GM10847 (cell line): Measurements from ENCODE around the gene HEPN1.

Experiments
- POLR2A ChIP-seq: IDR thresholded peaks from 2 replicates; pipeline ENCODE4 v1.6.1; 2011; ENCODE audit not compliant: insufficient read length; ENCODE audit errors: extremely low read depth

Gene HEPN1

DNA sequence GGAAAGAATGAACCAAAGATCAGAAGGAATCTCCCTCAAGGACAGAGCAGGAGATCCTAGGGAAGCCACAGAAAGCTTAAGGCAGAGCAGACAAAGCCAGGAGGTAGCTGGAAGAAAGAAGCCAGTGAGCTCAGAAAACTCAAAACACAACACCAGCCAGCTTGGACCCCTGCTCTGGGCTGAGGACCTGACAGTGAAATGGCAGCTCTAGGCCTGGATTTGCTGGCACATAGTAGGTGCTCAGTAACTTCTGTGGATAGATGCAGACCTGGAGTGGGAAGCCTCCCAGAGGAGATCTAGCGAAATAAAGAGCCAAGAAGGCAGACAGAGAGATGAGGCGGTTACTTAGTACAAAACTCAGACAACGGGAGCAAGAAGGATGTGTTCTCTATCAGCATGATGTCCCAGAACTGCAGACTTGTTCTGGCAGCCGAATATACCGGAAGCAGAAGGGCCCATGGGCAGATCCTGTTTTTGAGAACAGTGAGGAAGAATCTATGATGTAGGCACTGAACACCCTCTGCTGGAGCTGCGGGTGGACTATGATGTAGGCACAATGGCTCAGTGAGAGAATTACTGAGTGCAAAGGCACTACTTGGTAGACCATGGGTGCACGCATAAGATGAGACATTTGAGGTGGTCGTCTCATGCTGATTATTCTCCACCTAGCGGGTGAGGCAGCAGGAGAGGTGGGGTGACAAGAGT is 26.1 kb upstream of the HEPN1 start:
- no peak for TF ChIP-seq POLR2A

DNA sequence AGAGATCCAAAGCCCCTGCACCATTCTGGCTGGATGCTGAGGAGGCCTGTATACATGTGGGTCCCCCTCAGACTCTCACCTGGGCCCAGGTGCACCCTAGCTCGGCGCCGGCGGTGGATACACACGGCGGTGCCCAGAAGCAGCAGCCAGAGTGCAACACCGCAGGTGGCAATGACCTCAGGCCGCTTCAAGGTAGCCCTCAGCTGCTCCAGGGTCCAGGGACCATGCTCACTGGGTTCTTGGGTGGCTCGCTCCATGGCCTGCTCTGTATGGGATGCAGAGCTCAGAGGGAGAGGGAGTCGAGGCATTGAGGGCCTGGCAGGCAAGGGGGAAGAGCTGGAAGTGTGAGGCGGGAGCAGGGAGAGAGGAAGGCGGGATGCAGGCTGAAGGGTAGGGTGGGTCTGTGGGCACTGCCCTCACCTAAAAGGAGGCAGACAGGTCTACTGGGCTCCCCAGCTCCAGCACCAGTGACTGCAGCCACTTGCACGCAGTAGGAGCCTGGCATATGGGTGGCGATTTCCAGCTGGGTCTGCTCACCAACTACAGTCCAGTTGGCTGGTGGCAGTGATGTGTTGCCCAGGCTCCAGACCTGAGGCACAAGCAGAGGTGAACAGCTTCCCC is 25.2 kb upstream of the HEPN1 start:
- no peak for TF ChIP-seq POLR2A

DNA sequence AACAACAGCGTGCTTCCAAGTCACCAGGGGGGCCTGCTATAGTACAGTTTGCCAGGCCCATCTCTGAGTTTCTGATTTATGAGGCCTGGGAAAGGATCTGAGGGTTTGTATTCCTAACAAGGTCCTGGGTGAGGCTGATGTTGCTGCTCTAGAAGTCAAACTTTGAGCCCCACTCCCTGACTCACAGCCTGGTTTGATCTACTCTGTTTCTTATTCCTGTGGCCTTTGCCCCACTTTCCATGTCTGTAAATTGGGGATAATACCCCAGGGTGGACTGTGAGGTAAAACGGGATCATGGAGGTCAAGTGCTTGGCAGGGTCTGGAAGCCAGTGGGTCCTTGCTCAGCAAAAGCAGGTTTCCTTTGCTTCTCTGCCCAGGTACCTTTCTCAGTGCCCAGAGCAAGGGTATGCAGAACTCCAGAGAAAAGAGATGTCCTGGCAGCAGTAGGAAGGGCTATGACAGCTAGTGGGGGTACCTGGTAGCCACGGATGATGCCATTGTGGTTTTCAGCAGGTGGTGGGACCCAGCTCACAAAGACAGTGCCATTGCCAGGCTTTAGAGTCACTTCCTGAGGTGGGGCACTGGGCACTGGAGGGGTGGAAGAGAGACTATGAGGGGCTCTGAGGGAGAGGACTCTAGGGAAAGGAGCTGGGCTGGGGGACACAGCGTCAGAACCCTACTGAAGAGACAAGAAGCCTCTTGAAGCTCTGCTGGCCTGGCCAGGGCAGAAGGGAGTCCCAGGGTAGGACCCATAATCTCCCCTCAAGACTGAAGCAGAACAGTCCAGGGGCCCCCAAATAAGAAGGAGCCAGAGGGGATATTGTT is 24.2 kb upstream of the HEPN1 start:
- TF ChIP-seq POLR2A, result no peak

DNA sequence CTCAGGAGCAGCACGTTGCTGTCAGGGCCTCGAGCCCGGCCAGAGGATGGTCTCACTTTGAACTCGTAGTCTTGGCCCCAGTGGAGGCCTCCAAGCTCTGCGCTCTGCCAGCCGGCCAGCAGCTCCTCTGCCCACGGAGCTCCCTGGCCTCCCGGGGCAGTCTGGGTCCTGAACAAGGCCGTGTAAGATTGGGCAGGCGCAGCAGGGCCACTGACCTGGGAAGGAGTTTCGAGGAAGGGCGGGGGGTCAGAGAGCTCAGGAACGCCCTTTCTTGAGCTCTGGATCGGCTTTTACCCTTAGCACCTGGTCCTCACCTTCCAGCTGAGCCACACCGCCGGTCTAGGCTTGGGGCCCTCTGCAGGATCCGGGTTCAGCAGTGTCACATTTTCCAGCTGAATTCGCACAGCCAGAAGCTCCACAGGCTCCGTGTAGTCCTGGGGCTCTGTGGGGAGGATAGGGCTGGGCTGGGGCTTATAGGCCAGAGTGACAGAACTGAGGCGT is 23.5 kb upstream of the HEPN1 start:
- no peak for TF ChIP-seq POLR2A

DNA sequence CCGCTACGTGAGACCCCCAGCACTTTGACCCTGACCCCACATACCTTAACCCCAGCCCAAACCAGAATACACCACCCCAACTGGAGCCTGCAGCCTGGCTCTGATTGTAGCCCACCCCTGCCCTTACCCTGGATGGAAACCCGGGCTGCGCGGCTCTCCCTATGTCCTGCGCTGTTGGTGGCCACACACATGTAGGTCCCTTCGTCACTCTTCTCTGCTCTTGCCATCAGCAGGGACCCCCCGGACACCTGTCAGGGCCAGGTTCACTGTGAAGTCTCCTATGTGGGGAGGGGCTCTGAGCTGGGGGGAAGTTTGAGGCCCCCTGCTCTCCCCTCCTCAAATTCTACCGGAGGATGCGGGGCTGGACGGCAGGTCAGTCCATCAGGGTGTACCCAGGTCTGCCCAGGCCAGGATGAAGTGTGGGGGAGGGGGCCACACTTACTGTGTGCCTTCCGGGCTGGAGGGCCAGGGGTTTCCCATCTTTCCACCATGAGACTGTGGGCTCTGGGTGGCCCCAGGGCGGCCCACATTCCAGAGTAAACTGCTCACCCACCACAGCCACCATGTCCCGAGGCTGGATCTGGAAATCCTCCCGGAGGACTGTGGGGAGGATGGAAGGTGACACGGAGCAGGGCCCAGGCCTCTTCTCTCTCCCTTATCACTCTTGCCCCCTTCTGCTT is 22.8 kb upstream of the HEPN1 start:
- TF ChIP-seq POLR2A, result no peak

DNA sequence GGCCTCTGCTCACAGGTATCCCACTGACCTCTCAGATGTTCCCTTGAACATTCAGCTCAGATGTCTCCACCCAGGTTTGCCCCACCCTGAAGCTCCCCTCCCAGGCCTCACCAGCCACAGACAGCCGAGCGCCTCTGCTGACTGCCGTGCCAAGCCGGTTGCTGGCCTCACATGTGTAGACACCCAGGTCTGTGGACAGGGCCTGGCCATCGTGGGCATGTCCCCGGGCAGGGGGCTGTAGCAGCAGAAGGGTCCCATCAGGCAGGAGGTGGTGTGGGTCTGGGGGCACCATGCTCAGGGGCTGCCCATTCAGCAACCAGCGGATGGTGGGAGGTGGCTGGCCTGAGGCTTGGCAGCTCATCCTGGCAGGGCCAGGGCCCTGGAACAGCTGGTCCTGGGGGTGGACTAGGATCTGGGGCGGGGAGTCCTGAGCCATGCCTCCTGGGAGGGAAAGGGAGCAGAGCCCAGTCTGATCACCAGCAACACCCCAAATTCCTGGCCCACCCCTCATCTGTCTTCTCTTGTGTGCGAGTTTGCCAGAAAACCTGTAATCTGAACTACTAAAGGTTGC is 22.1 kb upstream of the HEPN1 start:
- no peak for TF ChIP-seq POLR2A

DNA sequence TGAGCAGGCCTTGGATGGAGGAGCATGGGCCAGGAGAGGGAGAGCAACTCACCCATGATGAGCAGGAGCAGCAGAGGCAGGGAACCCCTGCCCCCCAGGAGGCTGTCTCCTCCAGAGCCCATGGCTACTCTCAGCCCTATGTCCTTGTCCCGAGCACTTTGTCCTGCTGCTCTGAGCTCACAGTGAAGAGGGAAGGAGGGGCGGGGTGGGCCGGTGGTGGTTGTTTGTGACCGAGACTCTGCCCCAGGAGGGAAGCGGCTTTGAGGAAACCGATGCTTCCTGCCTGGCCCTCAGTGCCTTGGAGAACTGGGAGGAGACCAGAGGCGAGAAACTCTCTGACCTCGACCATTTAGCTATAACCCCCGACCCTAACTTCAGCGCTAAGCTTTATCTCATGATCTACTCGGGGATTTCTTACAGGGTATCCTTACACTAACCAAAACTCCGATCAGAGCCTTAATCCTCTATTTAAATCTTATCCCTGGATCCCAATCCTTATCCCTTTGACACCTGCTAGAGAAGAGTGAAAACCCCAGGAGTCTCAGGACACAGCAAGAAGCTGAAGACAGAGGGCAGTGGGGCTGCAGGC is 21.3 kb upstream of the HEPN1 start, which contains the start of gene ROBO4:
Gene ROBO4 (minus strand): TSS at position 192 of the 589 bp plus-strand sequence. CDS start 70 bp downstream, at position 122.
- TF ChIP-seq POLR2A, result no peak

DNA sequence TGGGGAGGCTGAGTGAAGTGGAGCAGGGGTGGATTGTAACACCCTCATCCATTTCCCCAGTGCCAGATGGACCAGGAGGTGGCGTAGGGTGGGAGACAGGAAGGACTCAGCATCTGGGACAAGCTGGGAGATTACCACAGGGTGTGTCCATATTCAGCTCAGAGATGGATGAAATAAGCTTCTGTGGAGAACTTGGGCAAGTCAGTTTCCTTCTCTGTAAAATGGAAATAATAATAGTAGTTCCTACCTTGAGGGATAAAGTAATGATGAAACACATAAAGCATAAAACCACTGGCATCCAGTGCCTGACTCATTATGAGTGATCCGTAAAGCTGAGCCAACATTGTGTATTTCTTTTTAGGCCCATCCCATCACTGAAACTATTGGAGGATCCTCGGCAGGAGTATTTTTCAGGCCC is 20.8 kb upstream of the HEPN1 start:
- TF ChIP-seq POLR2A, result no peak

DNA sequence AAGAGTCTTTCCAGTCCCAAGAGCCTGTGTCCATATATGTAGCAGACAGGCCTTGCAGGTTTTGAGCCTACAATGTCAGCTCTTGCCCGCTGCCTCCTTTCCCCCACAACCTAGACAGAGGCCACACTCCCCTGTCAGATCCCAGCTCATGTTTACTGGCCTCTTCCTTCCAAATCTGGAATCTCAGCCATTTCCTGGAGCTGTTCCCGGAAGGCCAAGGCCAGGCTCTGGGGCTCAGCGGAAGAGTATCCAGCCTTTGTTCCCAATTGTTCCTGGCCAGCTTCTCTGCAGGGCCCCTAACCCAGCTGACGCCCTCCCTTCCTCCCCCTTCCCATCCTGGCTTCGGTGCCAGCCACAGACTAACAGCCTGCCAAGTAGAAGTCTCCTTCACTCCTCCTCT is 20.3 kb upstream of the HEPN1 start:
- no peak for TF ChIP-seq POLR2A

DNA sequence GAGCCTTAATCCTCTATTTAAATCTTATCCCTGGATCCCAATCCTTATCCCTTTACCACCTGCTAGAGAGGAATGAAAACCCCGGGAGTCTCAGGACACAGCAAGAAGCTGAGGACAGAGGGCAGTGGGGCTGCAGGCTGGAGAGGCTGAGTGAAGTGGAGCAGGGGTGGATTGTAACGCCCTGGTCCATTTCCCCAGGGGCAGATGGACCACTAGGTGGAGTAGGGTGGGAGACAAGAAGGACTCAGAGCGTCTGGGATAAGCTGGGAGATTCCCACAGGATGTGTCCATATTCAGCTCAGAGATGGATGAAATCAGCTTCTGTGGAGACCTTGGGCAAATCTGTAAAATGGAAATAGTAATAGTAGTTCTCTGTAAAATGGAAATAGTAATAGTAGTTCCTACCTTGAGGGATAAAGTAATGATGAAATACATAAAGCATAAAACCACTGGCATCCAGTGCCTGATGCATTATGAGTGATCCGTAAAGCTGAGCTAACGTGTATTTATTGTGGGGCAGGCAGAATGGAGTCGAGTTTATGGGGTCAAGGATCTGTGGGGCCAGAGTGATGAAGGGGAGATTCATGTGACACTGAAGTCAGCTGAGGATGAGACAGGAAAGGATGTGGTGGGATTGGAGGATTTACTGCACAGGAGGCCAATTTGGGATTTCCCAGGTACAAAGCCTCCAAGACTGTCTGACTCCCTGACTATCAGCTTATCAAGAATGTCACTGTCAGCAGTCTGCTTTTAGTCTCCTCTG is 19.5 kb upstream of the HEPN1 start:
- TF ChIP-seq POLR2A, result no peak

DNA sequence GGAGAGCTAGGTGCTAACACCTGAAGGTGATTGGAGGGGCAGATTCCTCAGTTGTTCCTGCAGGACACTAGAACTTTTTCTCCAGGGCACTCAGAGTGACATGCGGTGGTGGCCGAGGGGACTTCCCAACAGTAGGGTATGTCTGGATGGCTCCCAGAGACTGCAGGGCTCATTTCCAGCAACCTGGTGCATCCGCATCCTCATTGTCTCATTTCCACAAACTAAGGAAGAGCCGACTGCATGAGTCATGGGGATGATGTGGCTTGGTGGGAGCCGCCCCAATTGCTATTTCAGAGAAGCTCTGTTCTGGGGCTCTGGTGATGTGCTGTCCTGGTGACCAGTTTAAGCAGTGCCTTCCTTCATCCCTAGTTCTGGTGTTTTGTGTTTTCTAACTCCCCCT is 18.6 kb upstream of the HEPN1 start:
- TF ChIP-seq POLR2A, result no peak

DNA sequence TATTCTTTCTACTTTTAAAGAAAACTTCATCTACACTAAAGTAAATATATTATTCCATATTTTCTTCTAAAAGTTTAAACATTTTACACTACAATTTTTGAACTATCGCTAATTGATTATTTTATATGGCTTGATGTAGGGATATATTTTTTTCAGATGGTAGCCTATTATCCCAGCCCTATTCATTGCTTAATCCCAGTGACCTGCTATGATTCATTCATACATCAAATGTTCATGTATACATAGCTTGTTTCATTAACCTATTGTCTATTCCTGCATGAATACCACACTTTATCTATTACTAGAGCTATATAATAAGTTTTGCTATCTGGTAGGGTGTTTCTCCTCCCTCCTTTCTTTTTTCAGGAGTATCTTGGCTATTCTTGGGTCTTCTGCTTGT is 16.4 kb upstream of the HEPN1 start:
- no peak for TF ChIP-seq POLR2A

DNA sequence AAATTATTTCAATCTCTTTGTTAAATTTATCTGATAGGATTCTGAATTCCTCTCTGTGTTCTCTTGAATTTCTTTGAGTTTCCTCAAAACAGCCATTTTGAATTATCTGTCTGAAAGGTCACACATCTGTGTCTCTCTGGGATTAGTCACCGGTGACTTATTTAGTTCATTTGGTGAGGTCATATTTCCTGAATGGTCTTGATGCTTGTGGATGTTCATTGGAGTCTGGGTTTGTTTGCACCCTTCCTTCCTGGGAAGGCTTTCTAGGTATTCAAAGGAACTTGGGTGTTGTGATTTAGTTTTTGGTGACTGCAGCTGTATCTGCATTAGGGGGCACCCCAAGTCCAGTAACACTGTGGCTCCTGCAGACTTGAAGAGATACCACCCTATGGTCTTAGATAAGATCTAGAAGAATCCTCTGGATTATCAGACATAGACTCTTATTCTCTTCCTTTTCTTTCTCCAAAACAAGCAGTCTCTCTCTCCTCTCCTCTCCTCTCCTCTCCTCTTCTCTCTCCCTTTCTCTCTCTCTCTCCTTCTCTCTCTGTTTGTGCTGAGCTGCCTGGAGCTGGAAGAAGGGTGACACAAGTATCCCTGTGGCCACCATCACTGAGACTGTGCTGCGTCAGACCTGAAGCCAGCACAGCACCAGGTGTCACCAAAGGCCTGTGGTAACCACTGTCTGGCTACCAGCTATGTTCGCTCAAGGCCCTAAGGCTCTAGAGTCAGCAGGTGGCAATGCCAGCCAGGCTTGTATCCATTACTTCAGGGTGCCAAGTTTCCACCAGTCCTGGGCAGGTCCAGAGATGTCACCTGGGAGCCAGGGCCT is 3.3 kb upstream of the HEPN1 start:
- no peak for TF ChIP-seq POLR2A
